ENCODE results near the gene TNFRSF1A.

TNFRSF1A gene

DNA sequence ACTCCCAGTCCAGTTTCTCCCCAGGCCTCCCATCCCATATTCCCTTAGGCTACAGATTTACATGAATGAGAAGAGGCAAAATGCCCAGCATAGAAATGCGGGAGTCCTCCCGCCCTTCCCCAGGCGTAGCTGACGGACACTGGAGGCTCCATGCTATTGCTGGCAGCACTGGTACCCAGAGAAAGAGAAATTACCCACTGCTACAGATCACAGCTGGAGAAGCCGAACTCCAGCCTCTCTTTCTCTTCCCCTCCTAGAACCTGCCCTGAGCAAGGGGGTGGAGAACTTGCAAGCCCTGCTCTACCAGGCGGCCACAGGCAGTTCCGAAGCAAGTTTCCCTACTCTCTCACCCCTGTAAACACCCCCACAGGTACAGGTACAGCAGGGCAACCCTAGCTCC lies 45.7 kb upstream of the TNFRSF1A start:
- Histone ChIP-seq H3K9me2 (replicated peaks; ENCODE audit: control insufficient read depth, low read length) (no peaks in the 10 kb centered on the region), H3K4me1 (ENCODE audit: control insufficient read depth, low read length) (no peaks in the 10 kb centered on the region), H3K9me3 (ENCODE audit: control insufficient read depth, insufficient read depth, low read length) (no peaks in the 10 kb centered on the region), H3K27me3 (ENCODE audit: control insufficient read depth, low read length) (peaks cover 25% of the 10 kb centered on the region), H3K4me2 (ENCODE audit: low read length) (no peak overlapping the region), H3F3A (ENCODE audit: control insufficient read depth, insufficient read depth) (no peaks in the 10 kb centered on the region), H3K79me2 (ENCODE audit: control insufficient read depth, low read length) (no peaks in the 10 kb centered on the region), H4K20me1 (ENCODE audit: control insufficient read depth, insufficient read depth, low read depth, low read length) (no peaks in the 10 kb centered on the region), H3K27ac (ENCODE audit: low read depth, low read length) (no peak overlapping the region), H3K4me3 (ENCODE audit: low read length) (no peak overlapping the region), H3K36me3 (ENCODE audit: control insufficient read depth, low read length) (no peaks in the 10 kb centered on the region)
- no peak for TF ChIP-seq CTCF (IDR thresholded peaks at IDR 0.05; ENCODE audit: low read depth, low read length, poor library complexity, severe bottlenecking)
- TF ChIP-seq EZH2phosphoT487 (IDR thresholded peaks at IDR 0.05; ENCODE audit: borderline replicate concordance, low read length) = no peak

- Histone ChIP-seq H4K20me1 (ENCODE audit: control insufficient read depth, insufficient read depth, low read depth, low read length) (no peaks in the 10 kb centered on the region), H3K27ac (ENCODE audit: low read depth, low read length) (no peak overlapping the region), H3F3A (ENCODE audit: control insufficient read depth, insufficient read depth) (no peaks in the 10 kb centered on the region), H3K4me1 (ENCODE audit: control insufficient read depth, low read length) (no peaks in the 10 kb centered on the region), H3K9me2 (replicated peaks; ENCODE audit: control insufficient read depth, low read length) (no peaks in the 10 kb centered on the region), H3K9me3 (ENCODE audit: control insufficient read depth, insufficient read depth, low read length) (no peaks in the 10 kb centered on the region), H3K4me3 (ENCODE audit: low read length) (no peak overlapping the region), H3K79me2 (ENCODE audit: control insufficient read depth, low read length) (no peaks in the 10 kb centered on the region), H3K27me3 (ENCODE audit: control insufficient read depth, low read length) (peaks cover 28% of the 10 kb centered on the region), H3K4me2 (ENCODE audit: low read length) (no peak overlapping the region), H3K36me3 (ENCODE audit: control insufficient read depth, low read length) (no peaks in the 10 kb centered on the region)
- TF ChIP-seq CTCF (IDR thresholded peaks at IDR 0.05; ENCODE audit: low read depth, low read length, poor library complexity, severe bottlenecking) = no peak
- TF ChIP-seq EZH2phosphoT487 (IDR thresholded peaks at IDR 0.05; ENCODE audit: borderline replicate concordance, low read length) = no peak
Measured at GRCh38 chr12:6386491-6386890, 44.6 kb upstream of the TNFRSF1A start.

GRCh38 chr12:6386038-6386437 lies 44.2 kb upstream of the TNFRSF1A start:
- Histone ChIP-seq H3K4me1 (ENCODE audit: control insufficient read depth, low read length) (no peaks in the 10 kb centered on the region), H4K20me1 (ENCODE audit: control insufficient read depth, insufficient read depth, low read depth, low read length) (no peaks in the 10 kb centered on the region), H3K4me3 (ENCODE audit: low read length) (no peak overlapping the region), H3F3A (ENCODE audit: control insufficient read depth, insufficient read depth) (no peaks in the 10 kb centered on the region), H3K27me3 (ENCODE audit: control insufficient read depth, low read length) (peaks cover 32% of the 10 kb centered on the region), H3K36me3 (ENCODE audit: control insufficient read depth, low read length) (no peaks in the 10 kb centered on the region), H3K9me3 (ENCODE audit: control insufficient read depth, insufficient read depth, low read length) (no peaks in the 10 kb centered on the region), H3K9me2 (replicated peaks; ENCODE audit: control insufficient read depth, low read length) (no peaks in the 10 kb centered on the region), H3K27ac (ENCODE audit: low read depth, low read length) (no peak overlapping the region), H3K79me2 (ENCODE audit: control insufficient read depth, low read length) (no peaks in the 10 kb centered on the region), H3K4me2 (ENCODE audit: low read length) (no peak overlapping the region)
- TF ChIP-seq EZH2phosphoT487 (IDR thresholded peaks at IDR 0.05; ENCODE audit: borderline replicate concordance, low read length) (no peak), CTCF (IDR thresholded peaks at IDR 0.05; ENCODE audit: low read depth, low read length, poor library complexity, severe bottlenecking) (no peak)

All from DOHH2 (cell line).